DMS53 treated with DMSO at 0.1 percent for 48 hours (cell line): Measurements from ENCODE around the gene C2CD3.

Experiments
- DNase-seq: peaks from one replicate; lab custom pipeline; 2025; ENCODE audit not compliant: unreplicated experiment; lab: John Stamatoyannopoulos, UW

The C2CD3 gene

GRCh38 chr11:73983741-73984538, 186.9 kb downstream of the C2CD3 start:
- no peak for DNase-seq

- peak; percentile 99 for DNase-seq
Observed at GRCh38 chr11:73982990-73983740, 187.6 kb downstream of the C2CD3 start.

GRCh38 chr11:73982595-73982989, 188.2 kb downstream of the C2CD3 start, which contains the start of gene UCP2:
TSS of gene UCP2 (minus strand) at chr11:73982843. CDS start at chr11:73978378, 4,465 bp downstream.
- peak; percentile 99 for DNase-seq

GRCh38 chr11:73981051-73981805, 189.6 kb downstream of the C2CD3 start:
- no peak for DNase-seq

GRCh38 chr11:73980001-73980961, 190.5 kb downstream of the C2CD3 start:
- peak; percentile 98 for DNase-seq

GRCh38 chr11:73978576-73979086, 192.2 kb downstream of the C2CD3 start:
- DNase-seq = no peak

- DNase-seq = no peak
Observed at GRCh38 chr11:73977856-73978519, 192.8 kb downstream of the C2CD3 start.

GRCh38 chr11:73976451-73977151, 194.2 kb downstream of the C2CD3 start:
- no peak for DNase-seq

- DNase-seq = no peak
Observed at GRCh38 chr11:73975479-73975757, 195.4 kb downstream of the C2CD3 start.

GRCh38 chr11:73974604-73975478, 196.0 kb downstream of the C2CD3 start:
- no peak for DNase-seq

GRCh38 chr11:73972620-73973449, 198.0 kb downstream of the C2CD3 start:
- DNase-seq = no peak

GRCh38 chr11:73972187-73972586, 198.6 kb downstream of the C2CD3 start:
- no peak for DNase-seq

GRCh38 chr11:73971175-73971719, 199.6 kb downstream of the C2CD3 start:
- DNase-seq = peak; percentile 43

- peak; percentile 46 for DNase-seq
Observed at GRCh38 chr11:73969991-73970800, 200.6 kb downstream of the C2CD3 start.

- DNase-seq = no peak
Observed at GRCh38 chr11:73969091-73969490, 201.7 kb downstream of the C2CD3 start.

GRCh38 chr11:73968356-73968966, 202.3 kb downstream of the C2CD3 start:
- no peak for DNase-seq
